Measurements from ENCODE around the gene CIROP.
"Not testable (repeated sequence)": the region's sequence is repeated elsewhere in the genome, so short reads cannot be mapped to it uniquely, and the experiment has no call there.

The CIROP gene

GRCh38 chr14:23114120-23114458 lies 9.3 kb upstream of the CIROP start:
- no peak for DNase-seq (ENCODE audit: low read depth in 1 of 2, low spot score in 1 of 2)

- DNase-seq (ENCODE audit: low read depth in 1 of 2, low spot score in 1 of 2) = no peak
Measured at GRCh38 chr14:23113431-23114119, 8.8 kb upstream of the CIROP start.

GRCh38 chr14:23112359-23113178 lies 7.8 kb upstream of the CIROP start:
- DNase-seq (ENCODE audit: low read depth in 1 of 2, low spot score in 1 of 2) = no peak

GRCh38 chr14:23110579-23111365 lies 6.0 kb upstream of the CIROP start:
- no peak for DNase-seq (ENCODE audit: low read depth in 1 of 2, low spot score in 1 of 2)

GRCh38 chr14:23109769-23110168 lies 5.0 kb upstream of the CIROP start:
- DNase-seq (ENCODE audit: low read depth in 1 of 2, low spot score in 1 of 2) = no peak

- not testable (repeated sequence) for DNase-seq (ENCODE audit: low read depth in 1 of 2, low spot score in 1 of 2)
Measured at GRCh38 chr14:23108169-23108568, 3.4 kb upstream of the CIROP start.

GRCh38 chr14:23107620-23108019 lies 2.8 kb upstream of the CIROP start:
- not testable (repeated sequence) for DNase-seq (ENCODE audit: low read depth in 1 of 2, low spot score in 1 of 2)

GRCh38 chr14:23106747-23107045 lies 1.9 kb upstream of the CIROP start:
- DNase-seq (ENCODE audit: low read depth in 1 of 2, low spot score in 1 of 2) = no peak

- DNase-seq (ENCODE audit: low read depth in 1 of 2, low spot score in 1 of 2) = no peak
Measured at GRCh38 chr14:23105348-23105824, 597 bp upstream of the CIROP start.

- DNase-seq (ENCODE audit: low read depth in 1 of 2, low spot score in 1 of 2) = no peak
Measured at GRCh38 chr14:23104070-23104590, 659 bp downstream of the CIROP start.

GRCh38 chr14:23103581-23103980 lies 1.2 kb downstream of the CIROP start:
- DNase-seq (ENCODE audit: low read depth in 1 of 2, low spot score in 1 of 2) = no peak

- DNase-seq (ENCODE audit: low read depth in 1 of 2, low spot score in 1 of 2) = no peak
Measured at GRCh38 chr14:23102801-23103200, 2.0 kb downstream of the CIROP start.

GRCh38 chr14:23101986-23102625 lies 2.7 kb downstream of the CIROP start:
- DNase-seq (ENCODE audit: low read depth in 1 of 2, low spot score in 1 of 2) = no peak

- DNase-seq (ENCODE audit: low read depth in 1 of 2, low spot score in 1 of 2) = no peak
Measured at GRCh38 chr14:23101213-23101970, 3.4 kb downstream of the CIROP start.

GRCh38 chr14:23099212-23099861 lies 5.5 kb downstream of the CIROP start:
- DNase-seq (ENCODE audit: low read depth in 1 of 2, low spot score in 1 of 2) = no peak

GRCh38 chr14:23097786-23098185 lies 7.0 kb downstream of the CIROP start:
- DNase-seq (ENCODE audit: low read depth in 1 of 2, low spot score in 1 of 2) = no peak

- DNase-seq (ENCODE audit: low read depth in 1 of 2, low spot score in 1 of 2) = peak; percentile 98 to 99
Measured at GRCh38 chr14:23095196-23096108, 9.3 kb downstream of the CIROP start, which contains the start of gene C14orf119. Gene C14orf119, plus strand, starts transcription at chr14:23095505. Its CDS starts 2,154 bp downstream, at chr14:23097659.

- DNase-seq (ENCODE audit: low read depth in 1 of 2, low spot score in 1 of 2) = peak; percentile 43 to 60
Measured at GRCh38 chr14:23094666-23095195, 10.1 kb downstream of the CIROP start, which contains the start of gene ACIN1. Gene ACIN1, minus strand, starts transcription at chr14:23095136. Its CDS starts 24 bp downstream, at chr14:23095112.

Data from activated T-helper 1 cell treated with anti-CD3 and anti-CD28 coated beads, Interleukin-2, amount 50 U/mL, for 16 hours (primary cell).